Measurements from ENCODE around the gene KRTAP2-2.
"Not testable (repeated sequence)": the region's sequence is repeated elsewhere in the genome, so short reads cannot be mapped to it uniquely, and the experiment has no call there.

KRTAP2-2 gene, protein sequence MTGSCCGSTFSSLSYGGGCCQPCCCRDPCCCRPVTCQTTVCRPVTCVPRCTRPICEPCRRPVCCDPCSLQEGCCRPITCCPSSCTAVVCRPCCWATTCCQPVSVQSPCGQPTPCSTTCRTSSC

DNA sequence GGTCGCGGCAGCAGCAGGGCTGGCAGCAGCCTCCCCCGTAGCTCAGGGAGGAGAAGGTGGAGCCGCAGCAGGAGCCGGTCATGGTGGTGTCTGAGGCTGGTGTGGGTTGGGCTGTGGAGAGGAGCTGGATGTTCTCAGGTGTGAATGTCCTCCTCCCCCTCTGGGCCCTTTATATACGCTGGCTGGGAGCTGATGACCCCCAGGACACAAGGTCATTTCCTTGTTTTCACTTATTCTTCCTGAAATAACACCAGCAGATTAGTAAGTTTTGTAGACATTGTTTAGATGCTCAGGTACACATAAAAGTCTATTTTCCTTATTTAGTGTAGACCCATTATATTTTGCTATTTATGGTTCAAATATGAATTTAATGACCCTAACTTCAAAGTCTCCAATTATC lies at the start of gene KRTAP2-2:
Gene KRTAP2-2 (minus strand): TSS at position 101 of the 400 bp plus-strand sequence. CDS start 19 bp downstream, at position 82.
- DNase-seq (ENCODE audit: low read depth in 2 of 2, low spot score in 1 of 2), result not testable (repeated sequence)

DNA sequence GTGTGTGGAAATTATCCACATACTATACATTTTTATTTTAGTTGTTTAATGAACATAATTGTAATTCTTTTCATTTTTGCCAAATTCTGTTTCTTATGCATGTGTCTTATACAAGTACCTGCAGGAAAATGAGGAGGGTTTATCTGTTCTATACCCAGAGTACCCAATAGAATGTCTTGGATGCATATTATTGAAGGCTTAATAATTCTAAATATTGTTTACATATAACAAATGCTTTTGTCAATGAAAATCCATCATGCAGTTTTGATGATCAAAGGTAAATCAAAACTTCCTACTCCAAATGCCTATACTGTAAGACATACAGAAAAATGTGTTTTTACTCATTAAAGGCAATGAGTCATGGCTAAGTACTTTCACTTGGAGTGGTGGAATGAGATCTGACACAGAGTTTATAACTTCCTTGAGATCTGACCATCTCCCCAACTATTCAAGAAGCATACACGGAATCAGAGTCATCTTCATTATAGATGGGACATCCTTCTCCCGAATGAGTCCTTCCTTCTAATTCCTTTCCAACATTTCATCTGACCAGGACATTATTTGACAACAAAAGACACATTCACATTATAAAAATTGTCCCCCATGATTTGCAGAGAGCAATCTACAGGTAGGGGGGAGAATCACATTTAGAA lies 49.5 kb upstream of the KRTAP2-2 start:
- not testable (repeated sequence) for DNase-seq (ENCODE audit: low read depth in 2 of 2, low spot score in 1 of 2)

DNA sequence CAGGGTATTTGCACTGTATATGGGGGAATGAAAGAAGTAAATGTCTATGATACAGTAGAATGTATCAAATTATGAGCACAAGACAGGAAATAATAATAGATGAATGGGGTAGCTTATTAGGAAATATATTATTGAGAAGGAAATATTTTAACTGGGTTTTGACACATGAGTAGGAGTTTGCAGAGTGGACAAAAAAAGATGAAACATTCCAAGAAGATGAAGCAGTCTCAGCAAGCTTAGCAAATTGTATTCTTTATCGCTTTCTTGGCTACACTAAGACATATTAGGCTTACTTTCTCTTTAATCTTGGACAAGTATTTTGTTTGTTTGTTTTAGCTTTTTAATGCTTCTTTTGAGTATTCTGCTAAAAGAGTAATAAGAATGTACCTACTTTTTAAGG lies 48.9 kb upstream of the KRTAP2-2 start:
- no peak for DNase-seq (ENCODE audit: low read depth in 2 of 2, low spot score in 1 of 2)

DNA sequence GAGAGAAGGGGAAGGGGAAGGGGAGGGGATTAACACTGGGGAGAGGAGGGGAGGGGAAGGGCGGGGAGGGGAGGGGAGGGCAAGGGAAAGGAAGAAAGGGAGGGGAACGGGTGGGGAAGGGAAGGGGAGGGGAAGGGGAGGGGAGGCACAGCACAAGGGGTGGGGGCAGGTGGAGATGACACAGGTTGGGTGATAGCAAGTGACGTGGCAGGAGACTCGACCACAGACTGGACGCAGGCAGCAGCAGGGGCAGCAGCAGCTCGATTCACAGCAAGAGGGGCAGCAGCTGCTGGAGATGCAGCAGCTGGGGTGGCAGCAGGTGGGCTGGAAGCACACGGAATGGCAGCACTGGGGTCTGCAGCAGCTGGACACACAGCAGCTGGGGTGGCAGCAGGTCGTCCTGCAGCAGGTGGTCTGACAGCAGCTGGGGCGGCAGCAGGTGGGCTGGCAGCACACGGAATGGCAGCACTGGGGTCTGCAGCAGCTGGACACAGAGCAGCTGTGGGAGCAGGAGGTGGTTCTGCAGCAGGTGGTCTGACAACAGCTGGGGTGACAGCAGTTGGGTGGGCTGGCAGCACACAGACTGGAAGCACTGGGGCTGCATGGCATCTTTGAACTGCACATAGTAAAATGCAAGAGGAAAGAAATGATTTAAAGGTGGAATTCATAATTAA lies 46.7 kb upstream of the KRTAP2-2 start, which contains the start of gene KRTAP4-16:
Gene KRTAP4-16 (minus strand): TSS at position 624 of the 674 bp plus-strand sequence. CDS start 0 bp downstream, at position 624.
- no peak for DNase-seq (ENCODE audit: low read depth in 2 of 2, low spot score in 1 of 2)

DNA sequence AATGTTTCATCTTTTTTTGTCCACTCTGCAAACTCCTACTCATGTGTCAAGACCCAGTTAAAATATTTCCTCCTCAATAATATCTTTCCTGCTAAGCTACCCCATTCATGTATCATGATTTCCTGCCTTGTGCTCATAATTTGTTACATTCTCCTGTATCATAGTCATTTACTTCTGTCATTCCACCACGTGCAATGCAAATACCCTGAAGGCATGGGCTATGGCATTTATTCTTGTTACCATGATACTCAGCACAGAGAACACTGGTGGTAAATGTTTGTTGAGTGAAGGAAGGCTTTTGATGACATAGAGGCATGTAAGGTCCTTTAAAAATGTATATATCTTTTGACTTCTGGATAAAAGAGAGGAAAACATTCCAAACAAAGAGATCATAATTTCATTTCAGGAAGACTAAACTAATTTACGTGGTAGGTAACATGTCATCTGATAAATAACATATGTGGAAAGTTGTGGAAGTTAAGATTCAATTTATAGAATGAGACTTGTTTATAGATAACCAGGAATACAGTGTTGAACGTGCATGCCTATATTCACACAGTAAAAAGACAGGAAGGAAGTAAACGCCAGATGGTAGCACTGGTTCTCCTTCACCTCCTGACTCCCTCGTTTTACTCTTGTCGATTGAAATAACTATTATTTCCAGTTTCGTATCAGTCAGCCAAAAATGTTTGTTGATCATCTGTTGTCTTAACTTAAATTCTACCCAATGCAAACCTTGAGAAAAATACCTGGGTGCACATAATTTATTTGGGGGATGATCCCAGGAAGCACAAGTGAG lies 44.9 kb upstream of the KRTAP2-2 start:
- not testable (repeated sequence) for DNase-seq (ENCODE audit: low read depth in 2 of 2, low spot score in 1 of 2)

DNA sequence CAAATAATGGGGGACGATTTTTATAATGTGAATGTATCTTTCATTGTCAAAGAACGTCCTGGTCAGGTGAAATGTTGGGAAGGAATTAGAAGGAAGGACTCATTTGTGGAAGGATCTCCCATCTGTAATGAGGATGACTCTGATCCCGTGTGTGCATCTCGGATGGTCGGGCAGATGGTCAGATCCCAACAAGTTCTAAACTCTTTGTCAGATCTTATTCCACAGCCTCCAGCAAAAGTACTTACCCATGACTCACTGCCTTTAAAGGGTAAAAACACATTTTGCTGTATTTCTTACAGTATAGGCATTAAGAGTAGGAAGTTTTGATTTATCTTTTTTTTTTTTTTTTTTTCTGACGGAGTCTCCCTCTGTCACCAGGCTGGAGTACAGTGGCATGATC lies 43.5 kb upstream of the KRTAP2-2 start:
- no peak for DNase-seq (ENCODE audit: low read depth in 2 of 2, low spot score in 1 of 2)

DNA sequence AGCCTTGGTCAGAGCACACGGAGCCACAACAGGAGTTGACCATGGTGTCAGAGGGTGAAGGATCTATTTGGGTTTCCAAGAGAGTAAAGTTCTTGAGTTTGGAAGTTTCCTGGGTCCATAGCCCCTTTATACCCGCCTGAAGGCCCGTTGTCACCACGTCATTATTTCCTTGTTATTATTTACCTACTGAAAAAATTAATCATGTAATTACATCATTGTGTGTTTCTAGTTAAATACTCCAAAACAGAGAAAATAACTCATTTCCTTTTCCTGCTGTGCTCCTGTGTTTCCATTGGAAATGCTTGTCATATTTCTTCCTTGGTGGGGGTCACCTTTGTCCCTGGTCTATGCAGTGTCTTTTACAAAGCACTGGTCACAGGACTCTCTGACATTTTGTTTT lies 43.0 kb upstream of the KRTAP2-2 start, which contains the start of gene KRTAP4-8:
Gene KRTAP4-8 (minus strand): TSS at position 101 of the 400 bp plus-strand sequence. CDS start 58 bp downstream, at position 43.
- no peak for DNase-seq (ENCODE audit: low read depth in 2 of 2, low spot score in 1 of 2)

DNA sequence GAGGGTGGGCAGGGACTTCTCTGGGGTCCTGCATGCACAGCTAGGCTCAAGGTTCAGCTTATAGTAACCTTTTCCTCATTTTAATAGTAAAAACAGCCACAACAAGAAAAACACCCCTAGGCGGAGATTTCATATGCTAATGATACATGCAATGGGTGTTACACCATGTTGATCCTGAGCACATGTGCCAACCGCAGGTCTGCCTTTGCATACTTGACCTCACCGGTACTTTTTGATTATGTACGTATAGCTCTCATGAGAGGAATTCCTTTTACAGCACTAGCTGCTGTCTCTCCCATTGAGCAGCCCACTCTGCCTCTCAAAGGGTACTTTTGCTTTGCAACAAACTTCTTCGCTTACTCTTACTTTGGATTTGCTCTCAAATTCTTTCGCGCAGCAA lies 41.0 kb upstream of the KRTAP2-2 start:
- DNase-seq (ENCODE audit: low read depth in 2 of 2, low spot score in 1 of 2), result no peak

DNA sequence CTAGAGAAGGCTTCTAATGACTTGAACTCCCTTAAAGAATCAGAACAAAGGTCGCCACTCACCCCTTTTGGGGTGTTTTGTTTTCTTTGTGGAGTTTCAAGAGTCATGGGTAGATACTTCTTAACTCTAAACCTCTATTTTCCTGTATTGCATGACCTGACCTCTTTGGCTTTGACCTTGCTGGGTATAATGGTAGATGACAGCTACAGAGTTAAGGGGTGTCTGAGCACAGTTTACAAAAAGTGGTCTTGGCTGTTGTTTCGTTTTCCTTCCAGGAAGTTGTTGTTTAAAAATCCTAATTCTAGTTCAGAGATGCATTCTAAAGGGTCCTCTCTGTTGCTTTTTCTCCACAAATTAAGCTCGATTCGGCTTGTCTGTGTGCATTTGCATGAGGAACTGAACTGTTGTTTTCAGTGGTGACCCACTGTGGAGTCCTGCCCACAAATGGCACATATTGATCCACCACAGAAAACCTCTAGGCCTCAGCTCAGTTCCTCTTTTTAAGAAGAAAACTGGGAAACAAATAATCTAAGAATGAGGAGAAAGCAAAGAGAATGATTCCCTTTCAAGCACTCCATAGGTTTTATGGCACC lies 33.8 kb upstream of the KRTAP2-2 start:
- DNase-seq (ENCODE audit: low read depth in 2 of 2, low spot score in 1 of 2), result not testable (repeated sequence)

DNA sequence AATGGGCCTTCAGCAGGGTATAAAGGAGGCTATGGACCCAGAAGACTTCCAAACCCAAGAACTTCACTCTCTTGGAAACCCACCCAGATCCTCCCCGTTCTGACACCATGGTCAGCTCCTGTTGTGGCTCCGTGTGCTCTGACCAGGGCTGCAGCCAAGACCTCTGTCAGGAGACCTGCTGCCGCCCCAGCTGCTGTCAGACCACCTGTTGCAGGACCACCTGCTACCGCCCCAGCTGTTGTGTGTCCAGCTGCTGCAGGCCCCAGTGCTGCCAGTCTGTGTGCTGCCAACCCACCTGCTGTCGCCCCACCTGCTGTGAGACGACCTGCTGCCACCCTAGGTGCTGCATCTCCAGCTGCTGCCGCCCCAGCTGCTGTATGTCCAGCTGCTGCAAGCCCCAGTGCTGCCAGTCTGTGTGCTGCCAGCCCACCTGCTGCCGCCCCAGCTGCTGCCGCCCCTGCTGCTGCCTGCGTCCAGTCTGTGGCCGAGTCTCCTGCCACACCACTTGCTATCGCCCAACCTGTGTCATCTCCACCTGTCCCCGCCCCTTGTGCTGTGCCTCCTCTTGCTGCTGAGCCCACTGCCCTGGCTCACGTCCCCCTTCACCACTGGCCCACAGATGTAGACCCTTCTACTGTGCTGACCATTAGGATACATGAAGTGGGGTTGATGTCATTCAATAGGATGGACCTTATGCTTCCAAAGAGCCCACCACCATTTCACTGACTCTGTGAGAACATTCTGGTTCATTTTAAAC lies 29.2 kb upstream of the KRTAP2-2 start, which contains the start of gene KRTAP4-7:
Gene KRTAP4-7 (plus strand): TSS at position 51 of the 757 bp plus-strand sequence. CDS start 57 bp downstream, at position 108.
- not testable (repeated sequence) for DNase-seq (ENCODE audit: low read depth in 2 of 2, low spot score in 1 of 2)

DNA sequence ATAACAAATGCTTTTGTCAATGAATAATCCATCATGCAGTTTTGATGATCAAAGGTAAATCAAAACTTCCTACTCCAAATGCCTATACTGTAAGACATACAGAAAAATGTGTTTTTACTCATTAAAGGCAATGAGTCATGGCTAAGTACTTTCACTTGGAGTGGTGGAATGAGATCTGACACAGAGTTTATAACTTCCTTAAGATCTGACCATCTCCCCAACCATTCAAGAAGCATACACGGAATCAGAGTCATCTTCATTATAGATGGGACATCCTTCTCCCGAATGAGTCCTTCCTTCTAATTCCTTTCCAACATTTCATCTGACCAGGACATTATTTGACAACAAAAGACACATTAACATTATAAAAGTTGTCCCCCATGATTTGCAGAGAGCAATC lies 28.4 kb upstream of the KRTAP2-2 start:
- DNase-seq (ENCODE audit: low read depth in 2 of 2, low spot score in 1 of 2), result not testable (repeated sequence)

DNA sequence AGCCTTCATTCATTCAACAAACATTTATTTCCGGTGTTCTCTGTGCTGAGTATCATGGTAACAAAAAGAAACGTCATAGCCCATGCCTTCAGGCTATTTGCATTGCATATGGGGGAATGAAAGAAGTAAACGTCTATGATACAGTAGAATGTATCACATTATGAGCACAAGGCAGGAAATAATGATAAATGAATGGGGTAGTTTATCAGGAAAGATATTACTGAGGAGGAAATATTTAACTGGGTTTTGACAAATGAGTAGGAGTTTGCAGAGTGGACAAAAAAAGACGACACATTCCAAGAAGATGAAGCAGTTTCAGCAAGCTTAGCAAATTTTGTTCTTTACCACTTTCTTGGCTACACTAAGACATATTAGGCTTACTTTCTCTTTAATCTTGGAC lies 27.6 kb upstream of the KRTAP2-2 start:
- DNase-seq (ENCODE audit: low read depth in 2 of 2, low spot score in 1 of 2), result no peak

DNA sequence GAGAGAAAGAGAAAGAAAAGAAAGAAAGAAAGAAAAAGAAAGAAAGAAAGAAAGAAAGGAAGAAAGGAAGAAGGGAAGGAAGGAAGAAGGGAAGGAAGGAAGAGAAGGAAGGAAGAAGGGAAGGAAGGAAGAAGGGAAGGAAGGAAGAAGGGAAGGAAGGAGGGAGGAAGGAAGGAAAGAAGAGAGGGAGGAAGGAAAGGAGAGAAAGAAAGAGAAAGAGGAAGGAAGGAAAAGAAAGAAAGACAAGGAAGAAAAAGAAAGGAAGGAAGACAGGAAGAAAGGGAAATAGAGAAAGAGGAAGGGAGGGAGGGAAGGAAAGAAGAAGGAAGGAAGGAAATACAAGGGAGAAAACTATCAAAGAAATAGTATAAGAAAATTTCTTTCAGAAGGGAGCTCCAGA lies 21.8 kb upstream of the KRTAP2-2 start:
- DNase-seq (ENCODE audit: low read depth in 2 of 2, low spot score in 1 of 2), result no peak

DNA sequence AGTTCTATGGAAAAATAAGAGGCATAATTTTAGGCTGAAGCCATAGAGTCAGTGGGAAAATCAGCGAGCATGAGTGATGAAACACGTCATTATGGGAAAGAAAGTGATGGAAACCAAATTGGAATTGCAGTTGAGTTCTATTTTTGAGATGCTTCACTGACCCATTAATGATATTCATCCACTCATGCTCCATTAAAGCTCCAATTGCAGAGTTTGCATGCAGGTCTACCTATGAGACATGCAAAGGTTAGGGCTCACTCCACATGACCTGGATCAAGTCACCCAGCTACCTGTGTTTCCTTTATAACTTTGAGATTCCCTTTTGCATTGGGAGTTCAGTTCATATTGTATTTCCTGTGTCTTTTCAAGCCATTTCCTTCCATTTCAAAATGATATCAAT lies 18.6 kb upstream of the KRTAP2-2 start:
- no peak for DNase-seq (ENCODE audit: low read depth in 2 of 2, low spot score in 1 of 2)

DNA sequence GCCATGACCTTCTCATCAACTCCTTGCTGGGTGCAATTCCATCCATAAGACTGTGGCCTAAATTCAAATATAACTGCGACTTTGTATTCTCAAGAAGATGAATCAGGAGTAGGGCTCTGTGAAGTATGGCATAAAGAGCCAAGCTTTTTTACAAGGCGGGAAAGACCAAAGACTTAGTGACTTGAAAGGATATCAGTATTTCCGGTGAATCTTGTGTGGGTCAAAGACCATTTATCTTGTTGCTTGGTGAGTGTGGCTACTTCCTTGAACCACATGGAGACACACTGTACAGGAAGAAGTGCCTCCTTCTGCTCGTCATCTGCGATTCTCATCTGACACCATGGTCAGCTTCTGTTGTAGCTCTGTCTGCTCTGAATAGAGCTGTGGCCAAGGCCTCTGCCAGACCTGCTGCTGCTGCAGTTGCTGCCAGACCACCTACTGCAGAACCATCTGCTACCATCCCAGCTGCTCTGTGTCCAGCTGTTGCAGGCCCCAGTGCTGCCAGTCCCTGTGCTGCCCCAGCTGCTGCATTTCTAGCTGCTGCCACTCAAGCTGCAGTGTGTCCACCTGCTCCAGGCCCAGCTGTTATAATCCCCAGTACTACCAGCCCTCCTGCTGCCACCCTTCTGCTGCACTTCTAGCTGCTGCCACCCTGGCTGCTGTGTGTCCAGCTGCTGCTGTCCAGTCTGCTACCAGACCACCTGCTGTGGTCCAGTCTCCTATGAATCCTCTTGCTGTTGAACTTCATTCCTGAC lies 16.8 kb upstream of the KRTAP2-2 start:
- DNase-seq (ENCODE audit: low read depth in 2 of 2, low spot score in 1 of 2), result no peak

DNA sequence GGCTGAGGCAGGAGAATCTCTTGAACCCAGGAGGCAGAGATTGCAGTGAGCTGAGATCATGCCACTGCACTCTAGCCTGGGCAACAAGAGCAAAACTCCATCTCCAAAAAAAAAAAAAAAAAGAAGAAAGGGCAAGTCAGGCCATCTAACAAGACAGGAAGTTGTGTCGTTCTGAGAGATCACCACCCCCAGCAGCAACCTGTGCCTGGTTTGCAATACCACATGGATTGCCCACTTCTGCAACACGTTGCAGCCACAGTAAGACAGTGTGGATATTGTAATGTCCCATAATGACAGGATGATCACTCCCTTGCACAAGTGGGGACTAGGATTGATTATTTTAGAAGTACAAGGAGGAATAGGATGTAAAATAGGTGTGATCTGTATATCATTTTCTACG lies 14.0 kb upstream of the KRTAP2-2 start:
- DNase-seq (ENCODE audit: low read depth in 2 of 2, low spot score in 1 of 2), result no peak

DNA sequence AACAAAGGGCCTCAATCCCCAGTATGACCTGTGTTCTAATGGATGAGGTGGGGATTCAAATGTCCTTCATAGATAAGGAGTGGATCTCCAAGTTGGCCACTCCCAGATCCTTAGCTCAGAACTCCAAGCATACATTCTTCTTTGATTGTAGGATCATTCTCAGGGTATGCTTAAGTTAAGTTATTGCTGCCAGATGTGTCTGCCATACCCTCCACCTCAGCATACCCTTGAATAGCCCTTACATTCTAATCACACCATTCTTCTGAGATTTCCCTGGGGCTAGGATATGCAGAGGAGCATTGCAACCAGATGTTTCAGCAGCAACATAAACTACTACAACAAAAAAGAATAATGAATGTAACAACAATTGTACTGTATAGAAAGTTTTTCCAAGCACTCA lies 12.3 kb upstream of the KRTAP2-2 start:
- DNase-seq (ENCODE audit: low read depth in 2 of 2, low spot score in 1 of 2), result no peak

DNA sequence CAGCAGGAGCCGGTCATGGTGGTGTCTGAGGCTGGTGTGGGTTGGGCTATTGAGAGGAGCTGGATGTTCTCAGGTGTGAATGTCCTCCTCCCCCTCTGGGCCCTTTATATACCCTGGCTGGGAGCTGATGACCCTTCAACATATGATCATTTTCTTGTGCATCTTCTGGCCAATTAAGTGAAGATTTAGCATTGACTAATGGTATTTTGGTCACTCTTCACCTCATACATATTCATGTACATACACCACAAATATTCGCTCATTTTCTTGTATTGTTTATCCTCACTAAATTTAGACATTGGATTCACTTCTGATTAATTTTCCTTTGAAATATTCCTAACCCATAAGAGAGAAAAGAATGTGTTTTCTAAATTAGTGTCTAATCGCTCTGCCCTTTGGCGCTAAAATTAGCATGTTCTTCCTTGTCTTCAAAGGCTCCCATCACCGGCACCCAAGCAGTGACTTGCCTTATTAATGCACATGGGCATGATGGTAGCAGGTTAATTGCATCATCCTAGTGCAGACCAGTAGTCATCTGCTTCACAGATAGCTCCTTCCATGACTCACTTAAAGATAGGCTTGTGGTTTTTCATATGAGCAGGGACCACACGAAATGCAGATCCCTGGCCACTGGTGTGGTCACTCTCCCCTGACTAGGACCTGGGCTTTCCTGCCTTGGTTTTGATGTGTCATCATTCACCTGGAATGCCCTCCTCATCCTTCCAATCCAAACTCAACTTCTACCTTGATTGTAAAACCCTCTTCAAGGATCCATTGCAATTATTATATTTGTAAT lies 11.0 kb upstream of the KRTAP2-2 start, which contains the start of gene KRTAP2-4:
Gene KRTAP2-4 (minus strand): TSS at position 51 of the 796 bp plus-strand sequence. CDS start 34 bp downstream, at position 17.
- no peak for DNase-seq (ENCODE audit: low read depth in 2 of 2, low spot score in 1 of 2)
